Parathyroid adenoma (tissue), 2 donors: Measurements from ENCODE around the gene EFNB2.

Experiments used
- H2AFZ ChIP-seq: fragments of 300-600 bp; sonication (generic); one replicate; pipeline ENCODE4 v1.7.0; 2017; ENCODE audit warnings: antibody characterized with exemption, mild to moderate bottlenecking
- H3K27ac ChIP-seq: fragments of 300-600 bp; sonication (generic); one replicate; pipeline ENCODE4 v1.7.0; 2017
- H3K27me3 ChIP-seq: fragments of 300-600 bp; sonication (generic); one replicate; pipeline ENCODE4 v1.7.0; 2017; ENCODE audit warnings: low read length; ENCODE audit not compliant: control insufficient read depth, insufficient read depth
- H3K36me3 ChIP-seq: fragments of 300-600 bp; sonication (generic); one replicate; pipeline ENCODE4 v1.7.0; 2017; ENCODE audit warnings: low read length; ENCODE audit not compliant: control insufficient read depth, insufficient read depth
- H3K4me1 ChIP-seq: fragments of 300-600 bp; sonication (generic); one replicate; pipeline ENCODE4 v1.7.0; 2017; ENCODE audit warnings: control low read depth
- H3K4me2 ChIP-seq: fragments of 300-600 bp; sonication (generic); one replicate; pipeline ENCODE4 v1.7.0; 2017; ENCODE audit warnings: low read length
- H3K4me3 ChIP-seq: fragments of 300-600 bp; sonication (generic); one replicate; pipeline ENCODE4 v1.7.0; 2017; ENCODE audit warnings: low read depth, low read length
- H3K79me2 ChIP-seq: fragments of 300-600 bp; sonication (generic); one replicate; pipeline ENCODE4 v1.7.0; 2017; ENCODE audit warnings: control low read depth
- H3K9ac ChIP-seq: fragments of 300-600 bp; sonication (generic); one replicate; pipeline ENCODE4 v1.7.0; 2017; ENCODE audit warnings: mild to moderate bottlenecking
- H3K9me3 ChIP-seq: fragments of 300-600 bp; sonication (generic); one replicate; pipeline ENCODE4 v1.7.0; 2017; ENCODE audit warnings: low read length; ENCODE audit not compliant: control insufficient read depth
- CTCF ChIP-seq: fragments of 300-600 bp; sonication (generic); IDR thresholded peaks from one replicate; pipeline ENCODE4 v1.7.0; 2017; ENCODE audit warnings: antibody characterized with exemption, mild to moderate bottlenecking
- donor health status: primary hyperparathyroidism.

Gene EFNB2

GRCh38 chr13:106573284-106573846 is 37.9 kb upstream of the EFNB2 start:
- H3K9ac ChIP-seq: no peak overlapping the region
- no peak for TF ChIP-seq CTCF
- H3K4me1 ChIP-seq: no peaks in the 10 kb centered on the region
- no peaks in the 10 kb centered on the region for H3K27me3 ChIP-seq
- H3K4me3 ChIP-seq: no peak overlapping the region
- no peaks in the 10 kb centered on the region for H3K9me3 ChIP-seq
- no peak overlapping the region for H3K4me2 ChIP-seq
- no peak overlapping the region for H2AFZ ChIP-seq
- H3K27ac ChIP-seq: no peak overlapping the region
- no peaks in the 10 kb centered on the region for H3K79me2 ChIP-seq
- H3K36me3 ChIP-seq: no peaks in the 10 kb centered on the region

- Histone ChIP-seq H3K27me3 (no peaks in the 10 kb centered on the region), H3K4me1 (peaks cover under 1% of the 10 kb centered on the region), H3K9me3 (no peaks in the 10 kb centered on the region), H3K4me2 (no peak overlapping the region), H3K4me3 (no peak overlapping the region), H3K9ac (no peak overlapping the region), H3K36me3 (no peaks in the 10 kb centered on the region), H2AFZ (no peak overlapping the region), H3K27ac (no peak overlapping the region), H3K79me2 (peaks cover 14% of the 10 kb centered on the region)
- TF ChIP-seq CTCF: no peak
Observed at GRCh38 chr13:106570299-106570852, 34.9 kb upstream of the EFNB2 start.

- Histone ChIP-seq H3K36me3 (no peaks in the 10 kb centered on the region), H3K9me3 (no peaks in the 10 kb centered on the region), H3K4me1 (peaks cover 6% of the 10 kb centered on the region), H3K79me2 (peaks cover 22% of the 10 kb centered on the region), H3K4me2 (no peak overlapping the region), H3K9ac (no peak overlapping the region), H2AFZ (no peak overlapping the region), H3K4me3 (no peak overlapping the region), H3K27me3 (no peaks in the 10 kb centered on the region), H3K27ac (no peak overlapping the region)
- TF ChIP-seq CTCF: no peak
Observed at GRCh38 chr13:106569233-106570095, 34.0 kb upstream of the EFNB2 start.

GRCh38 chr13:106568299-106569003 is 33.0 kb upstream of the EFNB2 start:
- no peak overlapping the region for H3K9ac ChIP-seq
- peak overlapping the region; percentile 96 for H3K27ac ChIP-seq
- peak overlapping the region; percentile 84 for H3K4me2 ChIP-seq
- TF ChIP-seq CTCF: no peak
- peak overlapping the region; percentile 97 for H2AFZ ChIP-seq
- H3K9me3 ChIP-seq: no peaks in the 10 kb centered on the region
- H3K4me3 ChIP-seq: peak overlapping the region; percentile 96
- no peaks in the 10 kb centered on the region for H3K36me3 ChIP-seq
- peaks cover 6% of the 10 kb centered on the region for H3K4me1 ChIP-seq
- peaks cover 22% of the 10 kb centered on the region for H3K79me2 ChIP-seq
- no peaks in the 10 kb centered on the region for H3K27me3 ChIP-seq
